T1000 (cell line): ENCODE data around the gene PMM2.
"Not testable (repeated sequence)": the region's sequence is repeated elsewhere in the genome, so short reads cannot be mapped to it uniquely, and the experiment has no call there.

Experiments used
- DNase-seq: peaks from one replicate; lab custom pipeline; 2025; ENCODE audit warnings: mixed read lengths; lab: John Stamatoyannopoulos, UW

Gene PMM2

GRCh38 chr16:8797364-8798173, at the start of gene PMM2, which contains the start of gene TMEM186:
TSS of gene PMM2 (plus strand) at chr16:8797839. CDS start at chr16:8797883, 44 bp downstream.
TSS of gene TMEM186 (minus strand) at chr16:8797639. CDS start at chr16:8797614, 25 bp downstream.
- DNase-seq: peak; percentile 91

DNA sequence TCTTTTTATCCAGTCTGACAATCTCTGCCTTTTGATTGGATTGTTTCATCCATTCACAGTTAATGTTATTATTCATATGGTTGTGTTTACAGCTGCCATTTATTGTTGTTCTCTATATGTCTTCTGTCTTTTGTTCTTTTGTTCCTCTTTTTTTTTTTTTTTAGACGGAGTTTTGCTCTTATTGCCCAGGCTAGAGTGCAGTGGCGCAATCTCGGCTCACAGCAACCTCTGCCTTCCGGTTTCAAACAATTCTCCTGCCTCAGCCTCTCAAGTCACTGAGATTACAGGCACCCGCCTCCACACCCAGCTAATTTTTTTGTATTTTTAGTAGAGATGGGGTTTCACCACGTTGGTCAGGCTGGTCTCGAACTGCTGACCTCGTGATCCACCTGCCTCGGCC, 48.7 kb upstream of the PMM2 start:
- DNase-seq: not testable (repeated sequence)

DNA sequence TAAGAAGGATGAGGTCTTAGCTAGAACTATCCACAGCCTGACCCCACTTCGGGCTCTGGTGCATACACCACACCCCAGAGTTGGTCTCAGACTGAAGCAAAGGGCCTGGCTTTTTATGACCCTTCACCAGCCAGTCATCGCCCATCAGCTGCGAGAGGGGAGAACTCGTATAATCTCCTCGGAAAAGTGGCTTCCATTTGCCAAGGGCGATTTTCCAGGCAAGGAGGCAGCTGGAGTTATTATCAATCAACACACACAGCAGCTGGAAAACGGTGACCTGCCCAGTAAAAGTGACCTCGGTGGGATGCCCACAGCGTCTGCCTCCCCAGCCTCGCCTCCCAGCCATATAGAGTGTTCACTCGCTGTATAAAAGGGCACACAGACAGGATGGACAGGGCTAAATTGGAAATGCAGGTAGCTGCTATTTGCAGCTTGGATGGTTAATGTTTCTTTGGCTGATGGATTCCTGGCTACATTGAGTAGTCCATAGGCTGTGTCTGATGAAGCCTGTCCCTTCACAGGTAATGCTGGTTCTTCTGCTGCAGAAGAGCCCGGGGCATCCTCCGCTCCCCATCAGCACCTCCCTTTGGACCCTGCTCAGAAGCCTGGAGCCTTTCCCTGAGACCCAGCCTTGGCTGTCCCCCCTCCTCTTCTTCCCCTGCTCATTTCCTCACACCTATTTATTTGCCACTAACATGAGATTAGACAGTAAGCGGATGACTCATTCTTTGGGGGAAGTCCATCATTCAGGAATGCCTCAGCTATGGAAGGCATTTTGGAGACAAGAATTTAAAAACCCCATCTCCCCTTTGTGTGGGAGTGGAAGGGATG, 45.9 kb upstream of the PMM2 start:
- no peak for DNase-seq

DNA sequence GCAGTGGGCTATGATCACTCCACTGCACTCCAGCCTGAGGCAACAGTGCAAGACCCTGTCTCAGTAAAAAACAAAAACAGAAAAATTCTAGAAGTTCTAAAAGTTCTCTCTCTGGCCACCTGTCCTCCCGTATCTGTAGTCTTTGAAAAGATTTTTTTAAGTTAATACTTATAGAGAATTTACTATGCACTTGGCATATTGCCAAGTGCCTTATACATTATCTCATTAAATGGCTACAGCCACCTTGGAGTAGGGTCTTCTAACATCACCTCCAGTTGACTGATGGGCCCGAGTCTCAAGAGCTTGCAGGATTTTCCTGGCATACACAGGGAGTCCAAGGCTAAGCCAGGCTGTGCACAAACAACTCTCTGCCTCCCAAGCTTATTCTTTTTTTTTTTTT, 44.9 kb upstream of the PMM2 start:
- DNase-seq: no peak

DNA sequence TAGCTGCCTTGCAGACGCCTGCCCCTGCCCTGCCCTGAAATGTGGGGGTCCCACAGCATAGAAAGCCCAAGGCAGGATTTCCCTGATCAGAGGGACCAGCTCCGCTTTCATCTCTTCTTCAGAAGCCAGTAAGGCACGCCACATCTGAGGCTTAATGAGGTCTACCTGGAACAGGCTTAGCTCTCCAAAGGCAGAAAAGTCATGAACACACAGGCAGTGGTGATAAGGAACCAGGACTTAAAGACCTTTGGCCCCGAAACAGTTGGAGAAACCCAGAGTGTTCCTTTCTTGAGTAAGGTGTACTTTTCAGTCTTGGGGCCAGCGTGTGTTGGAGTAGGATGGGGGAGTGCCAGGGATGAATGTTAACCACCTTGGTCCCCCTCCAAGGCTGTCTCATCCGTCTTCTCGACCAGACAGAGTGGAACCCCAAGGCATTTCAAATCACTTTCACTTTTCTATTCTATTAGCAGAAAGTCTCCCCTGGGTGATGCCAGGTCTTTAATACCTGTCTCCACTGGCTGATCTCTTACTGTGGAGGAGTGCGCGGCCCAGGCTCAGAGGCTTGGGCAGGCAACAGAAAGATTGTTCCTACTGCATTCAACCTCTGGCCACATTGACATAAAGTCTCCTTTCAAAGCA, 44.1 kb upstream of the PMM2 start:
- DNase-seq: no peak

DNA sequence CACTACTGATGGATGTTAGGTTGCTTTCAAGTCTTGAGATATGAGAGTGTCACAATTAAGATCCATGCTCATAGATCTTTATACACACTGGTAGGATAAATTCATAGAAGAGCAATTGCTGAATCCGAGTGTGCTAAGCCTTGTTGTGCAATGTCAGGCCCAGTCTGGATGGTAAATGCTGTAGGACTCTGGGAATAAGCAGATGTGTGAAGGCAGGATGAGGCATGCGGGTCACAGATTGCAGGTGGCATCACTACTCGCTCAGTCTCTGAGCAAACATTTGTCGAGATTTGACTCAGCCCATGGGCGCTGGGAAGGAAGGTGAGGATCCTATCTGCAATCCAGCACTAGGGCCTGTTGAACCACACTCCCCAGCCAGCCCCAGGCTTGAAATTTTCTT, 40.9 kb upstream of the PMM2 start:
- no peak for DNase-seq

DNA sequence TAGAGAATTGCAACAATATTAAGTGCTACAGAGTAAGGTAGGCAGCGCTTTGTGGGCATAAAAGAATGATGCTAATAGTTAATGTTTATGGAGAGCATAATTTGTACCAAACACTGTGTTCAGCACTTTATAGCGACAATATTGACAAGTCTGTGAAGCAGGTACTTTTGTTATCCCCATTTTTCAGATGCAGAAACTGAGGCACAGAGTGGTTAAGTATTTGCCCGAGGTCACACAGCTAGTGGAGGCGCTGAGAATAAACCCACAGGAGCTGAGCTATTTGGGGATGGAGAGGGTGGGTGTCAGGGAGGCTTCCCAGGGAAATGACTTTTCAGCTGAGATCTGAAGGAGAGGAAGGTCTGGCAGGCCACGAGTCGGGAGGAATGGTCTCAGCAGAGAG, 39.6 kb upstream of the PMM2 start:
- DNase-seq: no peak

- no peak for DNase-seq
Observed at GRCh38 chr16:8760021-8760420, 37.6 kb upstream of the PMM2 start.

DNA sequence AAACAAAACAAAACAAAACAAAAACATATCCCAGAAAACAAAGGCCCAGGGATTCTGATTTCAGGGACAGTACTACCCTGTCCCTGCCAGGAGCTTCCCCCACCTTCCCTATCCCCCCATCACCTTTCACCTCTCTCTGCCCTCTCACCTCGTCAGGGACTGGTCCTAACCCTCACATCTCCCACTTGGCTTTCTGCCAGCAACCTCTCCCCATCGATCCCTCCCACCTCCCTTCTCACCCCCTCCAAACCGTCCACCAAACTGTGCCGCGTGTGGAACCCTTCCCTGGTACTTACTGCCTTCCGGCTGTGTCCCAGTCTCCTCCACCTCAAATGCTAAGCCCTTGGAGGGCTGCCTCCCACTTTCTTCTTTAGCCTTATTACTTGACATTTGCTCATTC, 36.6 kb upstream of the PMM2 start:
- DNase-seq: no peak

DNA sequence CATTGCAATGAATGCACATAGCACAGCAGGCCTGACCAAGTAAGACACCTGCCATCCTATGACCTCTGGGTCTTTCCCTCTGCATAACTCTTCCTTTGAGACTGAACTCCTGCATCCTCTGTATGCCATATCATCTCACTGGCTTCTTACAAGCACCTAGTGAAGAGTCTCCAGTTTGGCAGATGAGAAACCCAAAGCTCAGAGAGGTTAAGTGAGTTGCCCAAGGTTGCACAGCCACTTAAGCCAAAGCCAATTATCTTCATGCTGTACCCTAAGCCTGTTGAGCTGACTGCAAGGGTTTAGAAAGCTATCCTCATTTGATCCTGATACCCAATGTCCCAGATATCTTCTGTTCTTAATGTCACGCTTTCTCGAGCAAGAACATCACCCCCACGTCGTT, 35.4 kb upstream of the PMM2 start:
- DNase-seq: no peak

DNA sequence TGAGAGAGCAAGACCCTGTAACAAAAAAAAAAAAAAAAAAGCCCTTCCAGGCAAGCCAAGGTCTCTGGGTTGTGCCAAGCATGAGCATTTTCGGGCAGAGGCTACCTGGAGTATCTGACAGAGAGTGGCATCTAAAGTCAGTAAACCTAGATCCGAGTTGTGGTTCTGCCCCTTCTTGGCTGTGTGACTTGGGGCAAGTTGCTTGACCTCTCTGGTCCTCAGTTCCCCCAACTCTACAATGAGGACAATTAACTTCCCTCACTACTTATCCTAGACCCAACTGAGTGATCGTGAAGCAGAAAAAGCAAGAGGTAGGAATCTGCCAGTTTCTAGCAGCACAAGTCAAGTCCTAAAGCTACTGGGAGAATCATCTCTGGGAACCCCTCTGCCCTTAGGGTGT, 34.6 kb upstream of the PMM2 start:
- no peak for DNase-seq

- DNase-seq: no peak
Observed at GRCh38 chr16:8763899-8764298, 33.7 kb upstream of the PMM2 start.

DNA sequence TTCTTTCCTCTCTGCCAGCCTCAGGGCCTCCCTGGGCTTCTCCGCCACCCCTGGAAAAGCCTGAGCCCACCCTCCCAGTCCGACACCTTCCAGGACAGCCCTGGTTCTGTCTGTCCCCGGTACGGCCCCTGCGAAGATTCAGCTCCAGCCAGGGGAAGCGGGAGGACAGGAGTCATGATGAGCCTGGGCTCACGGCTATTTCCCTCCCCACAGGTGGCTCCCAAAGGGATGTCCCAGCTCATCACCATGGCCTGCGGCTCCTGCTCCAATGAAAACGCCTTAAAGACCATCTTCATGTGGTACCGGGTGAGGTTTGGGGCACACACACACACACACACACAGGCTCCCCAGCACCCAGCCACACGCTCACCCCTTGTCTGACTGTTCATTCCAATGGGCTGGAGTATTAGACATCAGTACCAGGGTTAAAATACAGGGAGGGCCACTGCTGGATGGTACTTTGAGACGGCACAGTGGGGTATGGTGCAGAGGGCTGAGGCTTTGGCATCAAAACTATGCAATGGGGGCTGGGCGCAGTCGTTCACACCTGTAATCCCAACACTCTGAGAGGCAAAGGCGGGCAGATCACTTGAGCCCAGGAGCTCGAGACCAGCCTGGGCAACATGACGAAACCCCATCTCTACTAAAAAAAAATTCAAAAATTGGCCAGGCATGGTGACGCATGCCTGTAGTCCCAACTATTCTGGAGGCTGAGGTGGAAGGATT, 33.0 kb upstream of the PMM2 start:
- DNase-seq: no peak

DNA sequence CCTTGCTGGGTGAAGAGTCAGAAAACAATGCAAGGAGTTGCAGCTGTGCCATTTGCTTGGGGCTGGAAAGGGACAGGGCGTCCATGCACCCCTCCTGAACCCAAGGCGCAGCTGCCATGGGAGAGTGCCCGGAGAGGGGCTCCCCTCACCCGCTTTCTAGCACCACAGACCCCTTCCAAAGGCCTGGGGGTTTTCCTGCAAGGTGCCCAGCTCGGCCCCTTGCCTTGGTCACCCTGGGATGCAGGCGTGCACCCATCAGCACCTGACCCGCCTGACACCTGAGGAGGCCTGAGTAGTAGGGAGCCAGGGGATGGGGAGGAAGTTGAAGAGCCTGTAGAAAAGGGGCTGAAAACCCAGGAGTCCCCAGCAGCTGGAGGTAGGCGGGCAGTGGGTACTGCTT, 30.5 kb upstream of the PMM2 start:
- DNase-seq: no peak

DNA sequence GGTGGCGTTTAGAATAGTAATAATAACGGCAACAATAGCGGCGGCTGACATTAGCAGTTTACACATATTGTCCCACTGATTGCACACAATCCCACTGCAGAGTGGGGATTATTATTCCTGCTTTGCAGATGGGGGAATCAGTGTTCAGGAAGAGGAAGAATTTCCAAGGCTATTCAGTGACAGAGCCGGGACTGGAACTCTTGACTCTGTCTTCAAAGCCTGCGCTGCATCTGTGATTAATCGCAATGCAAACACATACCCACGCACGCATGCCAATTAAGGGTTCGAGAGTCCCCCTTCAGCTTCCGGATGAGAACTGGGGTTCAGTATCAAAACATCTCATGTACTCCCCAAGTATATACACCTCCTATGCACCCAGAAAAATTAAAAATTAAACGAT, 29.4 kb upstream of the PMM2 start:
- no peak for DNase-seq

DNA sequence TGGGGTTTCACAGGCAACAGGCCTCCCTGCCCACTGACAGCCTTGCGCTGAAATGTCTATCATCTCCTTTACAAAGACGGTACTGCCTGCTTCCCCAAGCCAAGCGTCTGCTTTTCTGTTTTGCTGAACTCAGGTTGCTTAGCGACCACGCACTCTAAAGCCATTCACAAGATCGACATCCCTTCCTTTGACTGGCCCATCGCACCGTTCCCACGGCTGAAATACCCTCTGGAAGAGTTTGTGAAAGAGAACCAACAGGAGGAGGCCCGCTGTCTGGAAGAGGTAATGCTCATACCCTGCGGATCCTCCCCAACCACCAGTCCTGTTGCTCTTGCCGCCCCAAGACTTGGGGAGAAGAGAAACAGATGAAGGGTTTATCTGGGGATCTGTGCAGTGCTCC, 28.9 kb upstream of the PMM2 start:
- no peak for DNase-seq

DNA sequence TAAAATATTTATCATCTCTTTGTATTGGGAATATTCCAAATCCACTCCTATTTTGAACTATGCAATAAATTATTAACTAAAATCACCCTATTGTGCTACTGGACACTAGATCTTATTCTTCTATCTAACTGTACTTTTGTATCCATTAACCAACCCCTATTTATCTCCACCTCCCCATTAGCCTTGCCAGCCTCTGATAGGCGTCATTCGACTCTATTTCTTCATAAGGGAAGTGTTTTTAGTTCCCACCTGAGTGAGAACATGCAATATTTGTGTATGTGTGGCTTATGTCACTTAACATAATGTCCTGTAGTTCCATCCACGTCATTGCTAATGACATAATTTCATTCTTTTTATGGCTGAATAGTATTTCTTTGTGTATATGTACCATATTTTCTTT, 24.1 kb upstream of the PMM2 start:
- no peak for DNase-seq

DNA sequence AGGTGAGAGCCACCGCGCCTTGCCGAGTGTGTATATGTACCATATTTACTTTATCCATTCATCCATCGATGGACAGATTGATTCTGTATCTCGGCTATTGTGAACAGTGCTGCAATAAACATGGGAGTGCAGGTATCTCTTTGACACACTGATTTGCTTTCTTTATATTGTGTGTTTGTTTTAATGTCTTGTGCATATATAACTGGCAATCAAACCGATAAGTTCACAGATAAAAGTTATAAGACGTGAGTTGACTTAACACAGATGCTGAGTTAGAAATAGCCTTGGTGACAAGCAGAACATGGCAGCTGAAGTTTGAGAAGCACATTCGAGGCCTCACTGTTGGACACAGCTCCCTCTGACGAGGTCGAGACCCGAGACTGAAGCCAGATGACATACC, 23.4 kb upstream of the PMM2 start:
- DNase-seq: no peak

GRCh38 chr16:8775359-8775758, 22.3 kb upstream of the PMM2 start:
- DNase-seq: no peak

GRCh38 chr16:8776129-8776584, 21.5 kb upstream of the PMM2 start:
- DNase-seq: no peak

GRCh38 chr16:8777217-8777616, 20.4 kb upstream of the PMM2 start:
- no peak for DNase-seq

- DNase-seq: no peak
Observed at GRCh38 chr16:8781797-8782196, 15.8 kb upstream of the PMM2 start.
